ENCODE measurements around the gene NKPD1.

DNA sequence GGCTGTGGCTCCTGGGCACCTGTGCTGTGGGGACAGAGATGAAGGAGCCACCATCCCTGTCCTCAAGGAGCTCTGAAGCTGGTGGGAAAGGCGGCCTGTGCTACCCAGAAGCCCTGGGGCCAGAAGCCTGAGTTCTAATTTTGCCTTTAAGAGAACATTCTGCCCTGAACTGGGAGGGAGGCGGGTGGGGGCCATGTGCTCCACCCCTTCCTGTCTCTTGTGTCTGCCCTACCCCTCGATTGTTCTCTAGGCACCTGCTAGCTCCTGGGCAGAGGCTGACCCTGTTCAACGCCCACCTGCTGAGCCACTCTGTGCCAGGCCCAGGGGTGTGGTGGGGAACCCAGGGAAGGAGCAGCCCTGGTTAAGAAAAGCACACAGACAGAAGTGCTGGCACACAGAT, 11.4 kb upstream of the NKPD1 start:
- TF ChIP-seq, protein P1, sequence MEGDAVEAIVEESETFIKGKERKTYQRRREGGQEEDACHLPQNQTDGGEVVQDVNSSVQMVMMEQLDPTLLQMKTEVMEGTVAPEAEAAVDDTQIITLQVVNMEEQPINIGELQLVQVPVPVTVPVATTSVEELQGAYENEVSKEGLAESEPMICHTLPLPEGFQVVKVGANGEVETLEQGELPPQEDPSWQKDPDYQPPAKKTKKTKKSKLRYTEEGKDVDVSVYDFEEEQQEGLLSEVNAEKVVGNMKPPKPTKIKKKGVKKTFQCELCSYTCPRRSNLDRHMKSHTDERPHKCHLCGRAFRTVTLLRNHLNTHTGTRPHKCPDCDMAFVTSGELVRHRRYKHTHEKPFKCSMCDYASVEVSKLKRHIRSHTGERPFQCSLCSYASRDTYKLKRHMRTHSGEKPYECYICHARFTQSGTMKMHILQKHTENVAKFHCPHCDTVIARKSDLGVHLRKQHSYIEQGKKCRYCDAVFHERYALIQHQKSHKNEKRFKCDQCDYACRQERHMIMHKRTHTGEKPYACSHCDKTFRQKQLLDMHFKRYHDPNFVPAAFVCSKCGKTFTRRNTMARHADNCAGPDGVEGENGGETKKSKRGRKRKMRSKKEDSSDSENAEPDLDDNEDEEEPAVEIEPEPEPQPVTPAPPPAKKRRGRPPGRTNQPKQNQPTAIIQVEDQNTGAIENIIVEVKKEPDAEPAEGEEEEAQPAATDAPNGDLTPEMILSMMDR (conservative IDR thresholded peaks at IDR 0.05; ENCODE audit: low read depth in 2 of 2) = no peak
- TF ChIP-seq EZH2 (IDR thresholded peaks at IDR 0.05; ENCODE audit: low read depth, unreplicated experiment) (no peak), JUNB (IDR thresholded peaks at IDR 0.05; ENCODE audit: unreplicated experiment) (no peak), CREB1 (CRISPR knock-in tag; IDR thresholded peaks at IDR 0.05; ENCODE audit: low read depth) (no peak), NANOG (IDR thresholded peaks at IDR 0.05; ENCODE audit: borderline replicate concordance) (no peak), POLR2AphosphoS5 (IDR thresholded peaks at IDR 0.05; ENCODE audit: low read depth) (no peak), EZH2phosphoT487 (IDR thresholded peaks at IDR 0.05; ENCODE audit: unreplicated experiment) (no peak), ZNF331 (CRISPR knock-in tag; IDR thresholded peaks at IDR 0.05; ENCODE audit: low read depth) (no peak), ZNF114 (CRISPR knock-in tag; IDR thresholded peaks at IDR 0.05) (no peak)
- TF ChIP-seq, protein P2, sequence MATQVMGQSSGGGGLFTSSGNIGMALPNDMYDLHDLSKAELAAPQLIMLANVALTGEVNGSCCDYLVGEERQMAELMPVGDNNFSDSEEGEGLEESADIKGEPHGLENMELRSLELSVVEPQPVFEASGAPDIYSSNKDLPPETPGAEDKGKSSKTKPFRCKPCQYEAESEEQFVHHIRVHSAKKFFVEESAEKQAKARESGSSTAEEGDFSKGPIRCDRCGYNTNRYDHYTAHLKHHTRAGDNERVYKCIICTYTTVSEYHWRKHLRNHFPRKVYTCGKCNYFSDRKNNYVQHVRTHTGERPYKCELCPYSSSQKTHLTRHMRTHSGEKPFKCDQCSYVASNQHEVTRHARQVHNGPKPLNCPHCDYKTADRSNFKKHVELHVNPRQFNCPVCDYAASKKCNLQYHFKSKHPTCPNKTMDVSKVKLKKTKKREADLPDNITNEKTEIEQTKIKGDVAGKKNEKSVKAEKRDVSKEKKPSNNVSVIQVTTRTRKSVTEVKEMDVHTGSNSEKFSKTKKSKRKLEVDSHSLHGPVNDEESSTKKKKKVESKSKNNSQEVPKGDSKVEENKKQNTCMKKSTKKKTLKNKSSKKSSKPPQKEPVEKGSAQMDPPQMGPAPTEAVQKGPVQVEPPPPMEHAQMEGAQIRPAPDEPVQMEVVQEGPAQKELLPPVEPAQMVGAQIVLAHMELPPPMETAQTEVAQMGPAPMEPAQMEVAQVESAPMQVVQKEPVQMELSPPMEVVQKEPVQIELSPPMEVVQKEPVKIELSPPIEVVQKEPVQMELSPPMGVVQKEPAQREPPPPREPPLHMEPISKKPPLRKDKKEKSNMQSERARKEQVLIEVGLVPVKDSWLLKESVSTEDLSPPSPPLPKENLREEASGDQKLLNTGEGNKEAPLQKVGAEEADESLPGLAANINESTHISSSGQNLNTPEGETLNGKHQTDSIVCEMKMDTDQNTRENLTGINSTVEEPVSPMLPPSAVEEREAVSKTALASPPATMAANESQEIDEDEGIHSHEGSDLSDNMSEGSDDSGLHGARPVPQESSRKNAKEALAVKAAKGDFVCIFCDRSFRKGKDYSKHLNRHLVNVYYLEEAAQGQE (IDR thresholded peaks at IDR 0.05; ENCODE audit: unreplicated experiment) = no peak
- TF ChIP-seq, protein P3, sequence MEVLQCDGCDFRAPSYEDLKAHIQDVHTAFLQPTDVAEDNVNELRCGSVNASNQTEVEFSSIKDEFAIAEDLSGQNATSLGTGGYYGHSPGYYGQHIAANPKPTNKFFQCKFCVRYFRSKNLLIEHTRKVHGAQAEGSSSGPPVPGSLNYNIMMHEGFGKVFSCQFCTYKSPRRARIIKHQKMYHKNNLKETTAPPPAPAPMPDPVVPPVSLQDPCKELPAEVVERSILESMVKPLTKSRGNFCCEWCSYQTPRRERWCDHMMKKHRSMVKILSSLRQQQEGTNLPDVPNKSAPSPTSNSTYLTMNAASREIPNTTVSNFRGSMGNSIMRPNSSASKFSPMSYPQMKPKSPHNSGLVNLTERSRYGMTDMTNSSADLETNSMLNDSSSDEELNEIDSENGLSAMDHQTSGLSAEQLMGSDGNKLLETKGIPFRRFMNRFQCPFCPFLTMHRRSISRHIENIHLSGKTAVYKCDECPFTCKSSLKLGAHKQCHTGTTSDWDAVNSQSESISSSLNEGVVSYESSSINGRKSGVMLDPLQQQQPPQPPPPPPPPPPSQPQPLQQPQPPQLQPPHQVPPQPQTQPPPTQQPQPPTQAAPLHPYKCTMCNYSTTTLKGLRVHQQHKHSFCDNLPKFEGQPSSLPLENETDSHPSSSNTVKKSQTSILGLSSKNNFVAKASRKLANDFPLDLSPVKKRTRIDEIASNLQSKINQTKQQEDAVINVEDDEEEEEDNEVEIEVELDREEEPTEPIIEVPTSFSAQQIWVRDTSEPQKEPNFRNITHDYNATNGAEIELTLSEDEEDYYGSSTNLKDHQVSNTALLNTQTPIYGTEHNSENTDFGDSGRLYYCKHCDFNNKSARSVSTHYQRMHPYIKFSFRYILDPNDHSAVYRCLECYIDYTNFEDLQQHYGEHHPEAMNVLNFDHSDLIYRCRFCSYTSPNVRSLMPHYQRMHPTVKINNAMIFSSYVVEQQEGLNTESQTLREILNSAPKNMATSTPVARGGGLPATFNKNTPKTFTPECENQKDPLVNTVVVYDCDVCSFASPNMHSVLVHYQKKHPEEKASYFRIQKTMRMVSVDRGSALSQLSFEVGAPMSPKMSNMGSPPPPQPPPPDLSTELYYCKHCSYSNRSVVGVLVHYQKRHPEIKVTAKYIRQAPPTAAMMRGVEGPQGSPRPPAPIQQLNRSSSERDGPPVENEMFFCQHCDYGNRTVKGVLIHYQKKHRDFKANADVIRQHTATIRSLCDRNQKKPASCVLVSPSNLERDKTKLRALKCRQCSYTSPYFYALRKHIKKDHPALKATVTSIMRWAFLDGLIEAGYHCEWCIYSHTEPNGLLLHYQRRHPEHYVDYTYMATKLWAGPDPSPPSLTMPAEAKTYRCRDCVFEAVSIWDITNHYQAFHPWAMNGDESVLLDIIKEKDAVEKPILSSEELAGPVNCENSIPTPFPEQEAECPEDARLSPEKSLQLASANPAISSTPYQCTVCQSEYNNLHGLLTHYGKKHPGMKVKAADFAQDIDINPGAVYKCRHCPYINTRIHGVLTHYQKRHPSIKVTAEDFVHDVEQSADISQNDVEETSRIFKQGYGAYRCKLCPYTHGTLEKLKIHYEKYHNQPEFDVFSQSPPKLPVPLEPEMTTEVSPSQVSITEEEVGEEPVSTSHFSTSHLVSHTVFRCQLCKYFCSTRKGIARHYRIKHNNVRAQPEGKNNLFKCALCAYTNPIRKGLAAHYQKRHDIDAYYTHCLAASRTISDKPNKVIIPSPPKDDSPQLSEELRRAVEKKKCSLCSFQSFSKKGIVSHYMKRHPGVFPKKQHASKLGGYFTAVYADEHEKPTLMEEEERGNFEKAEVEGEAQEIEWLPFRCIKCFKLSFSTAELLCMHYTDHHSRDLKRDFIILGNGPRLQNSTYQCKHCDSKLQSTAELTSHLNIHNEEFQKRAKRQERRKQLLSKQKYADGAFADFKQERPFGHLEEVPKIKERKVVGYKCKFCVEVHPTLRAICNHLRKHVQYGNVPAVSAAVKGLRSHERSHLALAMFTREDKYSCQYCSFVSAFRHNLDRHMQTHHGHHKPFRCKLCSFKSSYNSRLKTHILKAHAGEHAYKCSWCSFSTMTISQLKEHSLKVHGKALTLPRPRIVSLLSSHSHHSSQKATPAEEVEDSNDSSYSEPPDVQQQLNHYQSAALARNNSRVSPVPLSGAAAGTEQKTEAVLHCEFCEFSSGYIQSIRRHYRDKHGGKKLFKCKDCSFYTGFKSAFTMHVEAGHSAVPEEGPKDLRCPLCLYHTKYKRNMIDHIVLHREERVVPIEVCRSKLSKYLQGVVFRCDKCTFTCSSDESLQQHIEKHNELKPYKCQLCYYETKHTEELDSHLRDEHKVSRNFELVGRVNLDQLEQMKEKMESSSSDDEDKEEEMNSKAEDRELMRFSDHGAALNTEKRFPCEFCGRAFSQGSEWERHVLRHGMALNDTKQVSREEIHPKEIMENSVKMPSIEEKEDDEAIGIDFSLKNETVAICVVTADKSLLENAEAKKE (CRISPR knock-in tag; IDR thresholded peaks at IDR 0.05) = no peak
- TF ChIP-seq, protein P4, sequence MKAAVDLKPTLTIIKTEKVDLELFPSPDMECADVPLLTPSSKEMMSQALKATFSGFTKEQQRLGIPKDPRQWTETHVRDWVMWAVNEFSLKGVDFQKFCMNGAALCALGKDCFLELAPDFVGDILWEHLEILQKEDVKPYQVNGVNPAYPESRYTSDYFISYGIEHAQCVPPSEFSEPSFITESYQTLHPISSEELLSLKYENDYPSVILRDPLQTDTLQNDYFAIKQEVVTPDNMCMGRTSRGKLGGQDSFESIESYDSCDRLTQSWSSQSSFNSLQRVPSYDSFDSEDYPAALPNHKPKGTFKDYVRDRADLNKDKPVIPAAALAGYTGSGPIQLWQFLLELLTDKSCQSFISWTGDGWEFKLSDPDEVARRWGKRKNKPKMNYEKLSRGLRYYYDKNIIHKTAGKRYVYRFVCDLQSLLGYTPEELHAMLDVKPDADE (IDR thresholded peaks at IDR 0.05) = no peak
